ENCODE measurements around the gene KCNK4.

- no peak for TF ChIP-seq CTCF (IDR thresholded peaks at IDR 0.05; ENCODE audit: low read depth, low read length, missing input control)
- no peak for TF ChIP-seq JUND (IDR thresholded peaks at IDR 0.05)
- no peak for TF ChIP-seq YY1 (IDR thresholded peaks at IDR 0.05)
- no peak for TF ChIP-seq HNF4A (conservative IDR thresholded peaks at IDR 0.05)
These were observed 12.3 kb downstream of the KCNK4 start for GRCh38 chr11:64303109-64304031.

Data from liver (tissue), 3 donors.